Posterior vena cava (tissue), 2 donors: ENCODE results near the gene MRPL32. TPM values are rescaled to one million over a fixed set of nuclear protein-coding genes. Genes with fewer than 3 reads are reported as not detected.
"Not testable (repeated sequence)": the region's sequence is repeated elsewhere in the genome, so short reads cannot be mapped to it uniquely, and the experiment has no call there.

Experiments used
- DNase-seq: peaks from one replicate; pipeline ENCODE4 v3.0.0-alpha.2; 2020; ENCODE audit warnings: low spot score
- intact Hi-C, 2 donors: fragments of 100-400 bp; cut with DNase I; formaldehyde crosslinking; loops; one replicate each; pipeline versions ENCODE4 v1.14.1 to v1.14.2; 2022 to 2023
- long read RNA-seq, 2 donors: library from polyadenylated mRNA; unstranded; transcript quantifications; one replicate each; pipeline ENCODE4 v2.0.0, GENCODE V29; 2020 to 2021
- total RNA-seq, 2 donors: library from RNA; stranded (reverse); fragmentation: NEBNext Ultra II Directional; extraction: Animal tissue kit (Norgen Biotek cat#: 25700); gene quantifications; one replicate each; pipeline ENCODE4 v1.2.1, GENCODE V29; 2021
- donor health status: DM: yes; HTN: yes; CAD: no.
- donor health status: DM: yes; HTN: yes; CAD: no.

Gene MRPL32
- total RNA-seq: 10 to 100 TPM; 32.7 to 42.6 TPM
- long read RNA-seq, donor 1, partial matches to known transcripts: 1 of 6 reads
- long read RNA-seq, donor 1, other reads (novel, unspliced or antisense): 2 of 6 reads
- long read RNA-seq, donor 2, transcript MRPL32-201 (3 exons, 1,035 nt): major isoform, 24 of 27 reads
- long read RNA-seq, donor 2, partial matches to known transcripts: 1 of 27 reads
- long read RNA-seq, donor 2, other reads (novel, unspliced or antisense): 2 of 27 reads

- intact Hi-C loops: no loop called here
- peak; percentile 98 for DNase-seq
Measured at GRCh38 chr7:42931834-42932651, at the start of gene MRPL32, which contains the start of gene PSMA2. Gene MRPL32, plus strand, starts transcription at chr7:42932376. Its CDS starts 11 bp downstream, at chr7:42932387. Gene PSMA2, minus strand, starts transcription at chr7:42932174. Its CDS starts 16 bp downstream, at chr7:42932158.

- no peak for DNase-seq
- intact Hi-C loops: no loop called here
Measured at GRCh38 chr7:42883950-42884349, 48.2 kb upstream of the MRPL32 start.

GRCh38 chr7:42885183-42885582, 47.0 kb upstream of the MRPL32 start:
- DNase-seq, intact Hi-C loops: not testable (repeated sequence)

- intact Hi-C loops: no loop called here
- no peak for DNase-seq
Measured at GRCh38 chr7:42886129-42886528, 46.0 kb upstream of the MRPL32 start.

- DNase-seq: no peak
- intact Hi-C loops: no loop called here
Measured at GRCh38 chr7:42886893-42887505, 45.2 kb upstream of the MRPL32 start.

GRCh38 chr7:42893346-42894240, 38.6 kb upstream of the MRPL32 start:
- intact Hi-C loops: no loop called here
- no peak for DNase-seq

GRCh38 chr7:42900842-42901241, 31.3 kb upstream of the MRPL32 start:
- intact Hi-C loops: no loop called here
- DNase-seq: no peak

- no peak for DNase-seq
- intact Hi-C loops: no loop called here
Measured at GRCh38 chr7:42902331-42902730, 29.8 kb upstream of the MRPL32 start.

- DNase-seq: no peak
- intact Hi-C loops: no loop called here
Measured at GRCh38 chr7:42906181-42906580, 26.0 kb upstream of the MRPL32 start.

GRCh38 chr7:42907316-42907715, 24.9 kb upstream of the MRPL32 start:
- no peak for DNase-seq
- intact Hi-C loops: no loop called here

- intact Hi-C loops: no loop called here
- DNase-seq: no peak
Measured at GRCh38 chr7:42910306-42910705, 21.9 kb upstream of the MRPL32 start.

GRCh38 chr7:42911454-42912447, 20.4 kb upstream of the MRPL32 start, which contains the start of gene C7orf25:
Gene C7orf25, minus strand, starts transcription at chr7:42912070. Its CDS starts 1,170 bp downstream, at chr7:42910900.
- DNase-seq: peak; percentile 99
- intact Hi-C loops: no loop called here

GRCh38 chr7:42913591-42913990, 18.6 kb upstream of the MRPL32 start:
- intact Hi-C loops: no loop called here
- DNase-seq: no peak

GRCh38 chr7:42914009-42914408, 18.2 kb upstream of the MRPL32 start:
- intact Hi-C loops: no loop called here
- no peak for DNase-seq

- intact Hi-C loops: no loop called here
- no peak for DNase-seq
Measured at GRCh38 chr7:42914421-42915045, 17.6 kb upstream of the MRPL32 start.

- intact Hi-C loops: no loop called here
- no peak for DNase-seq
Measured at GRCh38 chr7:42915356-42915755, 16.8 kb upstream of the MRPL32 start.

GRCh38 chr7:42922017-42922753, 10.0 kb upstream of the MRPL32 start:
- intact Hi-C loops: no loop called here
- no peak for DNase-seq
